HCT116 (cell line): ENCODE results near the gene ENDOD1.

Experiments
- EZH2 ChIP-seq: fragments of 200-600 bp; sonication (generic); IDR thresholded peaks from 2 replicates; pipeline ENCODE4 v1.6.1; 2017; ENCODE audit warnings: antibody characterized with exemption, mixed run types
- SP1 ChIP-seq: IDR thresholded peaks from 2 replicates; pipeline ENCODE4 v1.6.1; 2012; ENCODE audit warnings: low read depth

DNA sequence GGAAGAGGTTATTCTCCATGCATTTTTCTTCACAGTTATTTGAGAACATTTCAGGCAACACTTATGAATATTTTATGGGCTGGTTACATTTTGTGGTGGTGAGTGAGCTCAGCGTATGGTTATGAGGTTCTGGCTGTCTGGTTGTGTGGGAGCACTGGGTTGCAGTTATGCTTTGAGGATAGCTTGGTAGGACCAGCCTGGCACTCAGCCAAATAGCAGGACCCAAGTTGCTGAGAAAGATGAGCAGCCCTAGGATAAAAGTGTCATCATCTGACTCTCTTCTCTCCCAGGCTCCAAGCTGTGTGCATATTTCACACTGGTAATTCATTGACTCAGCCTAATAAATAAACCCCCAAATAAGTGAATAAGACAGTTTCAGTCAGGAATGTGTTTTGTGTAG lies 31.0 kb upstream of the ENDOD1 start:
- TF ChIP-seq EZH2 (no peak), SP1 (no peak)
